ENCODE data around the gene ADD2.
"Not testable (repeated sequence)": the region's sequence is repeated elsewhere in the genome, so short reads cannot be mapped to it uniquely, and the experiment has no call there.

ADD2 gene

GRCh38 chr2:70632966-70633365, 135.0 kb downstream of the ADD2 start:
- no peak for DNase-seq (ENCODE audit: low spot score)
- H3K4me3 ChIP-seq: no peak overlapping the region

GRCh38 chr2:70632388-70632787, 135.6 kb downstream of the ADD2 start:
- no peak for TF ChIP-seq CTCF (IDR thresholded peaks at IDR 0.05)
- Histone ChIP-seq H3K27ac (no peak overlapping the region), H3K4me3 (no peak overlapping the region)
- DNase-seq (ENCODE audit: low spot score): no peak

More at GRCh38 chr2:70632966-70633365, 135.0 kb downstream of the ADD2 start:
- TF ChIP-seq CTCF (IDR thresholded peaks at IDR 0.05): no peak
- H3K27ac ChIP-seq: no peak overlapping the region

- no peak for TF ChIP-seq CTCF (IDR thresholded peaks at IDR 0.05)
- Histone ChIP-seq H3K27ac (no peak overlapping the region), H3K4me3 (no peak overlapping the region)
- DNase-seq (ENCODE audit: low spot score): no peak
Measured at GRCh38 chr2:70630761-70631160, 137.2 kb downstream of the ADD2 start.

- TF ChIP-seq CTCF (IDR thresholded peaks at IDR 0.05): no peak
- H3K27ac ChIP-seq: no peak overlapping the region
- no peak for DNase-seq (ENCODE audit: low spot score)
- H3K4me3 ChIP-seq: no peak overlapping the region
Measured at GRCh38 chr2:70627211-70627898, 140.6 kb downstream of the ADD2 start.

GRCh38 chr2:70626254-70626990, 141.6 kb downstream of the ADD2 start:
- no peak for TF ChIP-seq CTCF (IDR thresholded peaks at IDR 0.05)
- DNase-seq (ENCODE audit: low spot score): no peak
- no peak overlapping the region for H3K4me3 ChIP-seq
- H3K27ac ChIP-seq: no peak overlapping the region

- H3K27ac ChIP-seq; H3K4me3 ChIP-seq; DNase-seq (ENCODE audit: low spot score): not testable (repeated sequence)
Measured at GRCh38 chr2:70621536-70621935, 146.5 kb downstream of the ADD2 start.

- no peak for TF ChIP-seq CTCF (IDR thresholded peaks at IDR 0.05)
- no peak overlapping the region for H3K27ac ChIP-seq
- no peak for DNase-seq (ENCODE audit: low spot score)
- H3K4me3 ChIP-seq: no peak overlapping the region
Measured at GRCh38 chr2:70620020-70620419, 148.0 kb downstream of the ADD2 start.

Data from coronary artery (tissue), 2 donors.